H1 (cell line): Measurements from ENCODE around the gene PIP5K1B. TPM values are rescaled to one million over a fixed set of nuclear protein-coding genes. Genes with fewer than 3 reads are reported as not detected.

ENCODE experiments used
- CTCF ChIA-PET: fragments of 300-600 bp; sonication (Branson Sonifier 250); formaldehyde crosslinking; loops from one replicate; lab custom pipeline; 2021; ENCODE audit not compliant: partially characterized antibody; lab: Charles Lee
- POLR2A ChIA-PET: fragments of 300-600 bp; sonication (Branson Sonifier 250); formaldehyde crosslinking; loops from one replicate; lab custom pipeline; 2021; ENCODE audit warnings: inconsistent platforms; ENCODE audit not compliant: partially characterized antibody; lab: Charles Lee
- DNase-seq, 2 experiments: peaks; one replicate each; pipeline versions ENCODE4 v3.0.0 to v3.0.0-alpha.2; 2010 to 2022; ENCODE audit warnings: low spot score in 2 of 2, low read depth in 1 of 2, mixed read lengths in 1 of 2
- FAIRE-seq: peaks from 2 replicates; lab custom pipeline; 2011; peaks lifted over from hg19 to GRCh38; lab: Jason Lieb, UNC
- H2AFZ ChIP-seq: 2 replicates; pipeline ENCODE4 v1.8.1; 2012; ENCODE audit warnings: low read length, inconsistent platforms
- H2AK5ac ChIP-seq: 2 replicates; pipeline ENCODE4 v1.6.1; 2013; ENCODE audit warnings: low read depth, low read length
- H2BK120ac ChIP-seq: replicated peaks from 2 replicates; pipeline ENCODE3; 2013; ENCODE audit warnings: low read depth, low read length, inconsistent platforms
- H2BK12ac ChIP-seq: 2 replicates; pipeline ENCODE4 v1.6.1; 2013; ENCODE audit warnings: low read depth, low read length
- H2BK15ac ChIP-seq: 2 replicates; pipeline ENCODE4 v1.6.1; 2013; ENCODE audit warnings: low read length
- H2BK20ac ChIP-seq: 2 replicates; pipeline ENCODE4 v1.6.1; 2013; ENCODE audit warnings: low read length
- H2BK5ac ChIP-seq: 2 replicates; pipeline ENCODE4 v1.6.1; 2013; ENCODE audit warnings: low read depth, low read length
- H3K14ac ChIP-seq: 2 replicates; pipeline ENCODE4 v1.6.1; 2013; ENCODE audit warnings: inconsistent platforms; ENCODE audit not compliant: insufficient read length
- H3K18ac ChIP-seq: 2 replicates; pipeline ENCODE4 v1.6.1; 2013; ENCODE audit warnings: low read length; ENCODE audit errors: extremely low read depth
- H3K23ac ChIP-seq: 2 replicates; pipeline ENCODE4 v1.6.1; 2013; ENCODE audit warnings: inconsistent platforms; ENCODE audit not compliant: insufficient read length
- H3K23me2 ChIP-seq: 2 replicates; pipeline ENCODE4 v1.6.1; 2013; ENCODE audit warnings: low read depth, low read length
- H3K27ac ChIP-seq: 2 replicates; pipeline ENCODE4 v1.6.1; 2011; ENCODE audit warnings: low read depth, low read length, inconsistent platforms
- H3K27me3 ChIP-seq, 4 experiments: replicated peaks in 1 of 4; 1 replicate in 1 of 4; 2 replicates in 3 of 4; pipeline versions ENCODE4 v1.6.1 to v1.8.1; 2011 to 2013; ENCODE audit warnings: low read length in 3 of 4, mild to moderate bottlenecking in 3 of 4, inconsistent platforms in 2 of 4, mixed read lengths in 2 of 4, moderate library complexity in 1 of 4; ENCODE audit not compliant: control insufficient read depth in 3 of 4, insufficient read depth in 3 of 4; ENCODE audit errors: extremely low read depth in 1 of 4
- H3K36me3 ChIP-seq, 4 experiments: 2 replicates each; pipeline versions ENCODE4 v1.6.1 to v1.8.1; 2011 to 2013; ENCODE audit warnings: mild to moderate bottlenecking in 4 of 4, low read length in 3 of 4, moderate library complexity in 2 of 4, control low read depth in 1 of 4, inconsistent platforms in 1 of 4; ENCODE audit not compliant: insufficient read depth in 4 of 4, control insufficient read depth in 2 of 4
- H3K4ac ChIP-seq: replicated peaks from 2 replicates; pipeline ENCODE3; 2013; ENCODE audit warnings: low read length, low read depth, mixed read lengths, inconsistent platforms; ENCODE audit not compliant: insufficient read length
- H3K4me1 ChIP-seq, 4 experiments: replicated peaks in 1 of 4; 1 replicate in 1 of 4; 2 replicates in 3 of 4; pipeline versions ENCODE4 v1.6.1 to v1.8.1; 2011 to 2013; ENCODE audit warnings: low read length in 3 of 4, inconsistent platforms in 2 of 4, mixed read lengths in 1 of 4; ENCODE audit not compliant: insufficient read depth in 4 of 4, control insufficient read depth in 3 of 4
- H3K4me2 ChIP-seq, 2 experiments: 2 replicates each; pipeline versions ENCODE4 v1.6.1 to v1.8.1; 2011 to 2013; ENCODE audit warnings: low read depth in 2 of 2, low read length in 2 of 2, control low read depth in 1 of 2, inconsistent platforms in 1 of 2, mild to moderate bottlenecking in 1 of 2; ENCODE audit not compliant: insufficient read depth in 1 of 2
- H3K4me3 ChIP-seq, 4 experiments: fragments of 200-600, 300-600 bp in 1 of 4; sonication (generic), shearing (Covaris generic), sonication (Bioruptor Twin) in 1 of 4; 2 replicates each; pipeline versions ENCODE4 v1.5.1 to v1.8.1; 2011 to 2016; ENCODE audit warnings: low read length in 4 of 4, low read depth in 3 of 4, control low read depth in 2 of 4, inconsistent platforms in 2 of 4, mild to moderate bottlenecking in 2 of 4, mixed read lengths in 1 of 4, moderate library complexity in 1 of 4; ENCODE audit not compliant: insufficient read depth in 2 of 4; ENCODE audit errors: extremely low read depth in 1 of 4
- H3K56ac ChIP-seq: replicated peaks from 2 replicates; pipeline ENCODE3; 2013; ENCODE audit warnings: low read depth, mild to moderate bottlenecking, mixed read lengths, low read length, inconsistent platforms; ENCODE audit not compliant: insufficient read length
- H3K79me1 ChIP-seq: 2 replicates; pipeline ENCODE4 v1.6.1; 2013; ENCODE audit warnings: low read depth, low read length, control low read depth
- H3K79me2 ChIP-seq, 2 experiments: 2 replicates each; pipeline versions ENCODE4 v1.6.1 to v1.8.1; 2012 to 2013; ENCODE audit warnings: low read length in 2 of 2, mild to moderate bottlenecking in 2 of 2, inconsistent platforms in 1 of 2; ENCODE audit not compliant: insufficient read depth in 2 of 2, control insufficient read depth in 1 of 2
- H3K9ac ChIP-seq, 4 experiments: replicated peaks in 1 of 4; 1 replicate in 1 of 4; 2 replicates in 3 of 4; pipeline versions ENCODE4 v1.6.1 to v1.8.1; 2011 to 2013; ENCODE audit warnings: low read depth in 3 of 4, low read length in 3 of 4, control low read depth in 2 of 4, mild to moderate bottlenecking in 2 of 4, moderate library complexity in 2 of 4, inconsistent platforms in 1 of 4; ENCODE audit errors: extremely low read depth in 1 of 4
- H3K9me3 ChIP-seq, 2 experiments: 2 replicates each; pipeline versions ENCODE4 v1.6.1 to v1.8.1; 2012 to 2013; ENCODE audit warnings: mild to moderate bottlenecking in 2 of 2, moderate library complexity in 2 of 2, control low read depth in 1 of 2, inconsistent platforms in 1 of 2, low read depth in 1 of 2, low read length in 1 of 2, mixed read lengths in 1 of 2; ENCODE audit not compliant: insufficient read depth in 2 of 2
- H4K20me1 ChIP-seq, 2 experiments: replicated peaks in 1 of 2; 2 replicates each; pipeline versions ENCODE3 to v1.8.1; 2011 to 2013; ENCODE audit warnings: inconsistent platforms in 2 of 2, low read length in 2 of 2, mild to moderate bottlenecking in 1 of 2; ENCODE audit not compliant: insufficient read depth in 2 of 2, control insufficient read depth in 1 of 2
- H4K5ac ChIP-seq: 2 replicates; pipeline ENCODE4 v1.6.1; 2013; ENCODE audit warnings: low read length, low read depth, mixed read lengths, inconsistent platforms; ENCODE audit not compliant: insufficient read length
- H4K8ac ChIP-seq: 2 replicates; pipeline ENCODE4 v1.8.0; 2013; ENCODE audit warnings: mild to moderate bottlenecking, moderate library complexity, low read length, inconsistent platforms; ENCODE audit not compliant: insufficient read depth; ENCODE audit errors: extremely low read depth
- H4K91ac ChIP-seq: replicated peaks from 2 replicates; pipeline ENCODE3; 2013; ENCODE audit warnings: low read length, mixed read lengths, inconsistent platforms; ENCODE audit not compliant: insufficient read length
- BACH1 ChIP-seq: IDR thresholded peaks from 2 replicates; pipeline ENCODE4 v1.6.1; 2012; ENCODE audit warnings: low read length, improper control_type of control experiment
- EP300 ChIP-seq, 2 experiments: IDR thresholded peaks; 1 replicate in 1 of 2; 2 replicates in 1 of 2; pipeline ENCODE4 v1.6.1; 2011 to 2012; ENCODE audit warnings: low read depth in 2 of 2, low read length in 2 of 2, mild to moderate bottlenecking in 2 of 2, borderline replicate concordance in 1 of 2, inconsistent platforms in 1 of 2, moderate library complexity in 1 of 2
- GABPA ChIP-seq: IDR thresholded peaks from 2 replicates; pipeline ENCODE4 v1.6.1; 2011; ENCODE audit warnings: mild to moderate bottlenecking, low read length, moderate library complexity, borderline replicate concordance; ENCODE audit not compliant: insufficient read depth
- GTF2F1 ChIP-seq: IDR thresholded peaks from 2 replicates; pipeline ENCODE4 v1.6.1; 2012; ENCODE audit warnings: low read depth, low read length, improper control_type of control experiment, borderline replicate concordance
- NANOG ChIP-seq: IDR thresholded peaks from 2 replicates; pipeline ENCODE4 v1.6.1; 2011; ENCODE audit warnings: low read length, low read depth, mild to moderate bottlenecking, inconsistent platforms; ENCODE audit not compliant: insufficient read depth, poor library complexity, severe bottlenecking
- RXRA ChIP-seq: IDR thresholded peaks from 2 replicates; pipeline ENCODE4 v1.6.1; 2011; ENCODE audit warnings: low read depth, mild to moderate bottlenecking, low read length, moderate library complexity; ENCODE audit not compliant: insufficient read depth
- SAP30 ChIP-seq: fragments of 300-600 bp; sonication (generic); IDR thresholded peaks from 2 replicates; pipeline ENCODE4 v1.7.1; 2012; ENCODE audit warnings: low read length, moderate library complexity, mild to moderate bottlenecking, inconsistent platforms; ENCODE audit not compliant: insufficient read depth, insufficient replicate concordance
- TBP ChIP-seq: IDR thresholded peaks from 2 replicates; pipeline ENCODE4 v1.6.1; 2011; ENCODE audit warnings: low read depth, low read length, improper control_type of control experiment
- YY1 ChIP-seq: IDR thresholded peaks from 2 replicates; pipeline ENCODE4 v1.6.1; 2011; ENCODE audit warnings: low read depth, mild to moderate bottlenecking, low read length
- ZNF274 ChIP-seq: IDR thresholded peaks from 2 replicates; pipeline ENCODE4 v1.7.0; 2012; ENCODE audit warnings: low read length, borderline replicate concordance; ENCODE audit errors: extremely low read depth
- WGBS, 2 experiments: shearing (Covaris generic) in 1 of 2; methylation state at CpG; one replicate each; pipeline versions ENCODE4 v1.1.6 to v1.1.7; 2013 to 2015; ENCODE audit warnings: low lambda C conversion rate in 2 of 2, mixed read lengths in 2 of 2, inconsistent platforms in 1 of 2, low coverage in 1 of 2, missing lambda C conversion rate in 1 of 2; ENCODE audit not compliant: insufficient replicate concordance in 2 of 2, insufficient coverage in 1 of 2, insufficient read length in 1 of 2; ENCODE audit errors: extremely low coverage in 1 of 2, missing lambda C conversion rate in 1 of 2; 5-methylcytosine and 5-hydroxymethylcytosine counted together
- polyA plus RNA-seq, 7 experiments: library from polyadenylated mRNA; depleted of rRNA in 3 of 7; stranded (reverse) in 5 of 7; unstranded in 2 of 7; fragments of >200 nt in 5 of 7; fragments of 200-250 nt in 2 of 7; gene quantifications; 1 replicate in 5 of 7; 2 replicates in 1 of 7; 4 replicates in 1 of 7; pipeline versions ENCODE4 v1.2.1 to v1.2.3, GENCODE V29; 2011 to 2013; ENCODE audit warnings: missing spikeins in 2 of 7, mixed read lengths in 2 of 7
- total RNA-seq: library from RNA; stranded (reverse); fragmentation: NEBNext Ultra II Directional; extraction: Animal tissue kit (Norgen Biotek cat#: 25700); gene quantifications from 2 replicates; pipeline ENCODE4 v1.2.1, GENCODE V29; 2021
- TF ChIP-seq, protein P1 (sequence below): IDR thresholded peaks from 2 replicates; pipeline ENCODE4 v1.6.1; 2011; ENCODE audit warnings: low read length, improper control_type of control experiment
- TF ChIP-seq, protein P2 (sequence below): IDR thresholded peaks from 2 replicates; pipeline ENCODE4 v1.6.1; 2011; ENCODE audit warnings: low read depth, mild to moderate bottlenecking, low read length; ENCODE audit not compliant: insufficient read depth

PIP5K1B gene
- total and polyA plus RNA-seq, 2 of the 8 experiments (the other 6 are each of a cell fraction or from before 2014, with no cell fraction given): 4.7 to 7.7 TPM

DNA sequence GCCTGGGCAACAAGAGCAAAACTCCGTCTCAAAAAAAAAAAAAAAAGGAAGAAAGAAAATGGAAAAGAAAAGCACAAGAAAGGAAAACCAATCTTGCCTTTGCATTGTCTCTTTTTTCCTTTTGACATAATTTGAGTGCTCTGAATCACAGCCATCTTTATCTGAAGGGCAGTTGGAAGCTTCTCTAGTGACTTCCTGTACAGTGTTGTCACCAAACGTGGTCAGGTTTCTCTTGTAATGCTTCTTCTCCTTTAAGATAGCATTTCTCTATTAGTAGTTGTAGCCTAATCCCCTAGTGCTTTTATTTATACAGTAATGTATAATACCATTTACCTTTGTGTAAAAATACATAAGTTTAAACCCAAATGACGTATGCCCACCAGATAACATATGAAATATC lies 290.7 kb downstream of the PIP5K1B start:
- Histone ChIP-seq H3K27me3 (no peaks in the 10 kb centered on the region), H2BK5ac (no peak overlapping the region), H3K9me3 (no peaks in the 10 kb centered on the region), H2BK20ac (no peak overlapping the region), H3K4ac (no peak overlapping the region), H3K9ac (no peak overlapping the region), H3K23ac (no peak overlapping the region), H2BK120ac (no peak overlapping the region), H3K56ac (no peak overlapping the region), H3K18ac (no peak overlapping the region), H2AFZ (no peak overlapping the region), H2BK15ac (no peak overlapping the region), H3K79me1 (no peaks in the 10 kb centered on the region), H4K20me1 (no peaks in the 10 kb centered on the region), H3K14ac (no peak overlapping the region), H4K91ac (no peak overlapping the region), H4K8ac (no peak overlapping the region), H3K36me3 (no peaks in the 10 kb centered on the region), H3K27ac (no peak overlapping the region), H3K4me1 (peaks cover 0 to 7% (median 2%) of the 10 kb centered on the region in 4 experiments; a peak in 3 of 7 replicates), H2BK12ac (no peak overlapping the region), H3K4me3 (no peak overlapping the region), H3K79me2 (no peaks in the 10 kb centered on the region), H3K4me2 (no peak overlapping the region), H2AK5ac (no peak overlapping the region), H3K23me2 (no peaks in the 10 kb centered on the region), H4K5ac (no peak overlapping the region)
- ChIA-PET POLR2A (no interaction called here), CTCF (interaction anchor here (1.1 to 2.0 kb wide), 3 partner anchors 12 to 412 kb away, joined by 3 to 8 read pairs (median 4); no protein-coding TSS in a partner anchor)
- FAIRE-seq (no peak), DNase-seq (no peak)
- WGBS, 2 experiments: 85% methylated on average over 2 of the region's 3 CpGs; no CpG with 5 or more reads in 1 of the 2 experiments
- no peak for TF ChIP-seq GABPA
- TF ChIP-seq BACH1: no peak
- no peak for TF ChIP-seq TBP
- TF ChIP-seq RXRA: no peak
- TF ChIP-seq ZNF274: no peak
- TF ChIP-seq, protein P1, sequence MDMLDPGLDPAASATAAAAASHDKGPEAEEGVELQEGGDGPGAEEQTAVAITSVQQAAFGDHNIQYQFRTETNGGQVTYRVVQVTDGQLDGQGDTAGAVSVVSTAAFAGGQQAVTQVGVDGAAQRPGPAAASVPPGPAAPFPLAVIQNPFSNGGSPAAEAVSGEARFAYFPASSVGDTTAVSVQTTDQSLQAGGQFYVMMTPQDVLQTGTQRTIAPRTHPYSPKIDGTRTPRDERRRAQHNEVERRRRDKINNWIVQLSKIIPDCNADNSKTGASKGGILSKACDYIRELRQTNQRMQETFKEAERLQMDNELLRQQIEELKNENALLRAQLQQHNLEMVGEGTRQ: no peak
- TF ChIP-seq EP300 (IDR thresholded peaks at IDR 0.05; ENCODE audit: borderline replicate concordance in 1 of 2, low read depth in 2 of 2, low read length in 2 of 2): no peak
- TF ChIP-seq, protein P2, sequence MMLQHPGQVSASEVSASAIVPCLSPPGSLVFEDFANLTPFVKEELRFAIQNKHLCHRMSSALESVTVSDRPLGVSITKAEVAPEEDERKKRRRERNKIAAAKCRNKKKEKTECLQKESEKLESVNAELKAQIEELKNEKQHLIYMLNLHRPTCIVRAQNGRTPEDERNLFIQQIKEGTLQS: no peak
- TF ChIP-seq SAP30: no peak
- TF ChIP-seq GTF2F1: no peak
- TF ChIP-seq YY1: no peak
- no peak for TF ChIP-seq NANOG
